Adrenal gland (tissue), 12 donors: ENCODE data around the gene INO80. TPM values are rescaled to one million over a fixed set of nuclear protein-coding genes. Genes with fewer than 3 reads are reported as not detected.

Experiments
- DNase-seq, 7 donors: peaks; one replicate each; pipeline ENCODE4 v3.0.0-alpha.2; 2019 to 2020
- H3K27ac ChIP-seq, 5 donors: fragments of 200-600 bp; sonication (generic) in 4 of 5; 1 replicate in 3 of 5; 2 replicates in 2 of 5; pipeline versions ENCODE4 v1.5.1 to v1.8.0; 2016 to 2020; ENCODE audit warnings: mild to moderate bottlenecking in 1 of 5
- H3K27me3 ChIP-seq: fragments of 200-600 bp; 2 replicates; pipeline ENCODE4 v1.8.0; 2021
- H3K36me3 ChIP-seq, 2 donors: fragments of 200-600 bp; replicated peaks in 1 of 2; 1 replicate in 1 of 2; 2 replicates in 1 of 2; pipeline versions ENCODE4 v1.5.1 to v1.8.0; 2018 to 2022
- H3K4me1 ChIP-seq, 2 donors: fragments of 200-600 bp; replicated peaks in 1 of 2; 1 replicate in 1 of 2; 2 replicates in 1 of 2; pipeline versions ENCODE4 v1.5.1 to v1.8.0; 2018 to 2021
- H3K4me3 ChIP-seq, 4 donors: fragments of 200-600 bp; sonication (generic) in 3 of 4; one replicate each; pipeline ENCODE4 v1.5.1; 2016 to 2018
- H3K9me3 ChIP-seq, 3 donors: fragments of 200-600 bp; sonication (generic) in 1 of 3; replicated peaks in 1 of 3; 1 replicate in 2 of 3; 2 replicates in 1 of 3; pipeline versions ENCODE4 v1.5.1 to v1.8.0; 2016 to 2021
- CTCF ChIP-seq, 6 experiments: fragments of 450-650 bp in 4 of 6; fragments of 200-600 bp in 2 of 6; sonication (generic) in 1 of 6; IDR thresholded peaks; 1 replicate in 5 of 6; 2 replicates in 1 of 6; pipeline versions ENCODE4 v1.5.1 to v1.8.0; 2016 to 2021; ENCODE audit warnings: antibody characterized with exemption in 6 of 6, mild to moderate bottlenecking in 2 of 6, moderate library complexity in 1 of 6
- POLR2A ChIP-seq, 2 donors: fragments of 450-650 bp; IDR thresholded peaks; one replicate each; pipeline ENCODE4 v1.6.1; 2017; ENCODE audit warnings: antibody characterized with exemption in 2 of 2, mild to moderate bottlenecking in 2 of 2, moderate library complexity in 1 of 2
- WGBS, 4 donors: extraction: QIAGEN DNeasy Blood & Tissue Kit in 2 of 4; methylation state at CpG; one replicate each; pipeline versions ENCODE4 v1.1.5 to v1.1.7; 2013 to 2017; 5-methylcytosine and 5-hydroxymethylcytosine counted together
- intact Hi-C, 2 donors: fragments of 100-400 bp; cut with DNase I; formaldehyde crosslinking; loops; one replicate each; pipeline versions ENCODE4 v1.14.1 to v1.15.0; 2022 to 2023
- polyA plus RNA-seq, 3 donors: library from polyadenylated mRNA; stranded (reverse); fragments of 200-250 nt in 2 of 3; fragments of 350-450 nt in 1 of 3; fragmentation: Illumina TruSeq in 1 of 3; extraction: RNeasy Lipid Tissue Mini Kit (QIAGEN cat#74804) in 1 of 3; gene quantifications; one replicate each; pipeline ENCODE4 v1.2.3, GENCODE V29; 2013 to 2014
- total RNA-seq, 9 donors: library from RNA; depleted of rRNA in 4 of 9; stranded (reverse); fragments of >200 nt in 4 of 9; fragments of 120-200 nt in 1 of 9; fragmentation: NEBNext Ultra II Directional in 1 of 9; extraction: Animal tissue kit (Norgen Biotek cat#: 25700) in 1 of 9; gene quantifications; one replicate each; pipeline versions ENCODE4 v1.1.0 to v1.2.4, GENCODE V29; 2013 to 2023
- donor health status: healthy with polysubstance abuse.
- donor health status: Bipolar disorder and iron deficiency.
- donor health status: DM: yes; HTN: yes; CAD: no.
- donor health status: DM: no; HTN: no; CAD: no.
- donor health status: DM: no; HTN: no; CAD: no.
- donor health status: DM: yes; HTN: yes; CAD: no.

The INO80 gene
- total and polyA plus RNA-seq, 12 donors = 5.4 to 25.0 (median 17.7) TPM

DNA sequence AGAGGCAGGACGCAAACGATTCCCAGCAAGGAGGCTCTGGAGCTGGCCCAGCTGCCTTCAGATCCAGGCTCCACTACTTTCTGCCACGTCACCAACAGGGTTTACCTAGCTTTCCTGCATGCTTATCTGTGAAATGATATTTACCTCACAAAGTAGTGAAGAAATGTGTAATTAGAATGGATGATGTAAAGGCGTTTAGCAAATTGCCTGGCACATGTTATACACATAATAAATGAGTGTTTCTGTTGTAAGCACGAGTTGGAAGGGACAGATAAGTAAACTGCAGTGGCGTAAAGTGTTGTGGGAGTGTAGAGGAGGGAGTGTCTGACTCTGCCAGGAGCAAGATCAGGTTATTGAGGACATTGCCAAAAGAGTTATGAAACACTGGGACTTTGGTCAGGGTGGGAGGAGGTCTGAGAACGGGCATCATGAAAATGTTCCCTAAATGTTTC lies 166.3 kb downstream of the INO80 start:
- Histone ChIP-seq H3K36me3 (no peaks in the 10 kb centered on the region), H3K9me3 (no peaks in the 10 kb centered on the region), H3K27ac (no peak overlapping the region), H3K4me1 (peaks cover 6 to 14% of the 10 kb centered on the region in 2 donors), H3K27me3 (no peaks in the 10 kb centered on the region), H3K4me3 (no peak overlapping the region)
- no peak for DNase-seq
- 66 to 71% (median 68%) methylated on average over 7 of the region's 7 CpGs for WGBS, 4 donors
- intact Hi-C loops = loop anchor here in 1 of 2 donors (10.0 kb wide), 1 partner anchor 65 kb away; no protein-coding TSS in a partner anchor
- TF ChIP-seq CTCF (IDR thresholded peaks at IDR 0.05) (no peak), POLR2A (IDR thresholded peaks at IDR 0.05) (no peak)

DNA sequence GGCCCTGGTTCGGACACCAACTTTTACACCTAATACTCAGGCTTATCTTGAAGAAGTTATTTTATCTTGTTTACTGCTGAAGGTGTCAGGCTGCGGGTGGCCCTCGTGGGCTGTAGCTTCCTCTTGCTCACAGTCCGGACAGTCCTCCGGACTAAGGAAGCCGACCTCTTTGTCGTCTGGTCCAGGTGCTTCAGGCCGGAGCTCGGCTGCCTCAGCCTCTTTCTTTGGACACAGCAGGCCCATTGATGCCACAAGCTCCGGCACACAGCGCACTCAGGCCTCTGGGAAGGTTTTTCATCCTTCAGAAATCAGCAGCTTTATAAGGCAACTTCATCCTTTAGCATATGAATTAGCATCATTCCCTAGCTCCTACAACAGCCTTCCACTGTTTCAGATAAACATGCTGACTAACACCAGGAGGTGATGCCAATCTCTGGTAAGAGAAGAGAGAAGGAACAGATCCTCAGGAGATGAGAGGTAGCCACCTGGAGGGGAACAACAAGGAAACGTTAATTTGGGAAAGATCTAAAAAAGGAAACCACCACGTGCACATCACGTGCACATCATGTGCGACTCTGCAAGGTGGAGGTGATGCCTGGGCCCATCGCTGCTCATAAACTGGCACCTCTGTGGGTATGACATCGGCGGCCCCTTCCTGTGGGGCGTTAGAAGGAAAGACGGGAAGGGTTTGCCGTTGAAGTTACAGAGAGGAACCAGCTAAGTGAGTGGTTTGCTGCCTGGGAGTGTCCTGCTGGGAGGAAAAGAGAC lies 167.2 kb downstream of the INO80 start:
- H3K9me3 ChIP-seq = no peaks in the 10 kb centered on the region
- no peaks in the 10 kb centered on the region for H3K36me3 ChIP-seq
- intact Hi-C loops = loop anchor here in 1 of 2 donors (10.0 kb wide), 1 partner anchor 66 kb away; no protein-coding TSS in a partner anchor
- no peak for DNase-seq
- H3K4me1 ChIP-seq = peaks cover 6 to 11% of the 10 kb centered on the region in 2 donors
- WGBS, 4 donors = 77 to 82% (median 81%) methylated on average over 21 of the region's 21 CpGs
- no peak overlapping the region for H3K27ac ChIP-seq
- H3K27me3 ChIP-seq = no peaks in the 10 kb centered on the region
- TF ChIP-seq CTCF (IDR thresholded peaks at IDR 0.05) (no peak), POLR2A (IDR thresholded peaks at IDR 0.05) (no peak)
- no peak overlapping the region for H3K4me3 ChIP-seq

DNA sequence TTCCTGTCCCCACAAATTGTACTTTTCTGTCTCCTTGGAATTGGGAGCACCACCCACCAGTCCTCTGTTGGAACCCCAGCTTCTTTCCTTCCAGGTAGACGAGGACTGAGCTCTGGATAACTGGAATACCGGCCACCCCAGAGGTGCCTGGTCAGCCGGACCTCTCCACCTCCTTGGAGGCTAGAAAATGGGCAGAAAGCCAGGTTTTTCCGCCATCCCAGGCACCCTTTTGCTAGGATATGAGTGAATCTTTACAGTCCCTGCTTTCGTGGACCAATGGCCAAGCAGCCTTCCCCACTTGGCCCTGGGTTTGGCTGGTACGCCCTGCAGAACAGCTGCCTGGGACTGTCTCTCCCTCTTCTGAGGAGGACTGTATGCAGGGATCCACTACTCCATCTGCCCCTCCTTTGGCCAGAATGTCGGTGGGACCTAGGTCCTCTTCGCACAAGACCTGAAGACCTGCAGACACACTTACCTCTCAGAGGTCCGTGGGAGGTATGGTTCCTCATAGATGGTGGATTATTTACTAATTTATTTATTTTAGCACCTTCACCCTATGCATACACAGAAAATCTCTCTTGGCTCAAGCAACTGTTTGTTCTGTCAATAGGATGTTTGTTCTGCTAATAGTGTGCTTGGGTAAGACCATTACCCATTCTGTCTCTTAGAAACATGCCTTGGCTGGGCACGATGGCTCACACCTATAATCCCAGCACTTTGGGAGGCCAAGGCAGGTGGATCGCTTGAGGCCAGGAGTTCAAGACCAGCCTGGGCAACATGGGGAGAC lies 171.4 kb downstream of the INO80 start:
- peaks cover 12 to 14% of the 10 kb centered on the region in 2 donors for H3K4me1 ChIP-seq
- no peak overlapping the region for H3K27ac ChIP-seq
- no peaks in the 10 kb centered on the region for H3K36me3 ChIP-seq
- H3K27me3 ChIP-seq = no peaks in the 10 kb centered on the region
- intact Hi-C loops = loop anchor here in 1 of 2 donors (5.0 to 10.0 kb wide), 2 partner anchors 37 to 70 kb away; no protein-coding TSS in a partner anchor
- WGBS, 4 donors = 90 to 96% (median 92%) methylated on average over 10 to 11 of the region's 11 CpGs
- H3K9me3 ChIP-seq = no peaks in the 10 kb centered on the region
- TF ChIP-seq CTCF (IDR thresholded peaks at IDR 0.05) (no peak), POLR2A (IDR thresholded peaks at IDR 0.05) (no peak)
- DNase-seq = no peak
- no peak overlapping the region for H3K4me3 ChIP-seq

- Histone ChIP-seq H3K4me1 (peaks cover 12 to 15% of the 10 kb centered on the region in 2 donors), H3K36me3 (no peaks in the 10 kb centered on the region), H3K27me3 (no peaks in the 10 kb centered on the region), H3K9me3 (no peaks in the 10 kb centered on the region), H3K27ac (no peak overlapping the region), H3K4me3 (no peak overlapping the region)
- TF ChIP-seq POLR2A (IDR thresholded peaks at IDR 0.05) = no peak
- no peak for TF ChIP-seq CTCF (IDR thresholded peaks at IDR 0.05)
- 93 to 95% (median 94%) methylated on average over 3 to 9 of the region's 9 CpGs for WGBS, 4 donors
- intact Hi-C loops = loop anchor here in 1 of 2 donors (5.0 to 10.0 kb wide), 2 partner anchors 37 to 71 kb away; no protein-coding TSS in a partner anchor
- DNase-seq = no peak
These were observed 172.2 kb downstream of the INO80 start for GRCh38 chr15:40943764-40944365.
